ENCODE data around the gene GRK6. TPM values are rescaled to one million over a fixed set of nuclear protein-coding genes. Genes with fewer than 3 reads are reported as not detected.
A peak's percentile ranks its signal among the peaks of the same experiment; 100 is the strongest.

GRK6 gene
- total RNA-seq, 3 donors from 2014 or later = 38.4 to 48.1 (median 46.7) TPM

GRCh38 chr5:177428574-177429217 lies 2.2 kb downstream of the GRK6 start:
- Histone ChIP-seq H3K9me3 (no peaks in the 10 kb centered on the region), H3K4me1 (ENCODE audit: low read depth) (peaks cover 33% of the 10 kb centered on the region), H3K4me3 (no peak overlapping the region), H3K36me3 (ENCODE audit: low read depth) (peaks cover 7% of the 10 kb centered on the region)
- TF ChIP-seq, protein P1, sequence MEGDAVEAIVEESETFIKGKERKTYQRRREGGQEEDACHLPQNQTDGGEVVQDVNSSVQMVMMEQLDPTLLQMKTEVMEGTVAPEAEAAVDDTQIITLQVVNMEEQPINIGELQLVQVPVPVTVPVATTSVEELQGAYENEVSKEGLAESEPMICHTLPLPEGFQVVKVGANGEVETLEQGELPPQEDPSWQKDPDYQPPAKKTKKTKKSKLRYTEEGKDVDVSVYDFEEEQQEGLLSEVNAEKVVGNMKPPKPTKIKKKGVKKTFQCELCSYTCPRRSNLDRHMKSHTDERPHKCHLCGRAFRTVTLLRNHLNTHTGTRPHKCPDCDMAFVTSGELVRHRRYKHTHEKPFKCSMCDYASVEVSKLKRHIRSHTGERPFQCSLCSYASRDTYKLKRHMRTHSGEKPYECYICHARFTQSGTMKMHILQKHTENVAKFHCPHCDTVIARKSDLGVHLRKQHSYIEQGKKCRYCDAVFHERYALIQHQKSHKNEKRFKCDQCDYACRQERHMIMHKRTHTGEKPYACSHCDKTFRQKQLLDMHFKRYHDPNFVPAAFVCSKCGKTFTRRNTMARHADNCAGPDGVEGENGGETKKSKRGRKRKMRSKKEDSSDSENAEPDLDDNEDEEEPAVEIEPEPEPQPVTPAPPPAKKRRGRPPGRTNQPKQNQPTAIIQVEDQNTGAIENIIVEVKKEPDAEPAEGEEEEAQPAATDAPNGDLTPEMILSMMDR (IDR thresholded peaks at IDR 0.05) = no peak
- no peak for ATAC-seq
- DNase-seq = no peak
- intact Hi-C loops (cut with DNase I, micrococcal nuclease) = no loop called here

GRCh38 chr5:177429248-177430040 lies 3.0 kb downstream of the GRK6 start:
- H3K36me3 ChIP-seq (ENCODE audit: low read depth) = peaks cover 7% of the 10 kb centered on the region
- intact Hi-C loops (cut with DNase I, micrococcal nuclease) = no loop called here
- TF ChIP-seq, protein P1 (IDR thresholded peaks at IDR 0.05) = no peak

DNA sequence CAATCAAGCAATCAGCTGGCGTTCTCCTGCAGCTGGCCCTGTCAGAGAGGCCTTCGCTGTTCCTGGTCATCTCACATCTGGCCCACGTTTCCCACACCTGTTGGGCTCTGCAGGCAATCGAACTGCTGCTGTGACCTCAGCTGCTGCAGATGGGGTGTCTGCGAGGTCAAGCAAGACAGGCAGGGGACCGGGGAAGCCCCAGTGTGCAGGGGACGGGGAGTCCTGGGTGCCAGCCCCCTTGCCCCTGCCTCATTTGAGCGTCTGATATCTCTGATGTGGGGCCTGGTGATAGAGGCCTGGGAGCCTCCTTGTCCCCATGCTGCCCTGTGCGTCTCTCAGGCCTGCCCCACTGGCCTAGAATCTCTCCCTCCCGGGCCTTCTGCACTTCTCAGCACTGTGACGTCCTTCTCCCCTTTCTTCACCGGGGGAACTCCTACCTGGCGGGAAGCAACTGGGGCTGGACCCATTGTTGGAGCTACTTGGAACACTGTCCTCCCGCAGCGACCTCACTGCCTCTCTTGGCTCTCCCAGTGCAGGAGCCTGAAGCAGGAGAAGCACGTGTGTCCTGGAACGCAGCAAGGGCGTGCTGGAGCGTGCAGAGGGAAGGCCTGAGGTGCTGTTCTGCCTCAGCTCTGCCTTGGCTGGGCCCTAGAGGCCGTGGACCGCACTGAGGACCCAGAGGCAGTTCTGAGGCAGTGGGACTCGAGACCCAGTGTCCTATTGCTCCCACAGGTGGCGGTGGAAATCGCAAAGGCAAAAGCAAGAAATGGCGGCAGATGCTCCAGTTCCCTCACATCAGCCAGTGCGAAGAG lies 3.9 kb downstream of the GRK6 start:
- no peak for ATAC-seq
- peaks cover 29% of the 10 kb centered on the region for H3K4me1 ChIP-seq (ENCODE audit: low read depth)
- H3K36me3 ChIP-seq (ENCODE audit: low read depth) = peaks cover 7% of the 10 kb centered on the region
- peak in 1 of 3 donors; percentile 69 for DNase-seq
- no peaks in the 10 kb centered on the region for H3K9me3 ChIP-seq
- intact Hi-C loops (cut with DNase I, micrococcal nuclease) = no loop called here
- H3K4me3 ChIP-seq = no peak overlapping the region
- TF ChIP-seq, protein P1 (IDR thresholded peaks at IDR 0.05) = no peak

More at GRCh38 chr5:177429248-177430040, 3.0 kb downstream of the GRK6 start:
- Histone ChIP-seq H3K4me1 (ENCODE audit: low read depth) (peaks cover 33% of the 10 kb centered on the region), H3K4me3 (no peak overlapping the region), H3K9me3 (no peaks in the 10 kb centered on the region)
- peak; percentile 4 for ATAC-seq
- DNase-seq = peak; percentile 64 to 91 (median 69)

GRCh38 chr5:177430972-177431316 lies 4.5 kb downstream of the GRK6 start:
- peaks cover 5% of the 10 kb centered on the region for H3K36me3 ChIP-seq (ENCODE audit: low read depth)

More at GRCh38 chr5:177430972-177431316, 4.5 kb downstream of the GRK6 start:
- Histone ChIP-seq H3K4me3 (no peak overlapping the region), H3K9me3 (no peaks in the 10 kb centered on the region), H3K4me1 (ENCODE audit: low read depth) (peaks cover 25% of the 10 kb centered on the region)
- DNase-seq = no peak
- TF ChIP-seq, protein P1 (IDR thresholded peaks at IDR 0.05) = no peak
- intact Hi-C loops (cut with DNase I, micrococcal nuclease) = no loop called here
- ATAC-seq = no peak

Data from mucosa of descending colon (tissue), 3 donors.